Left cardiac atrium (tissue), 4 donors: ENCODE results near the gene RNF144A. TPM values are rescaled to one million over a fixed set of nuclear protein-coding genes. Genes with fewer than 3 reads are reported as not detected.
"Not testable (repeated sequence)": the region's sequence is repeated elsewhere in the genome, so short reads cannot be mapped to it uniquely, and the experiment has no call there.

Source experiments
- ATAC-seq, 2 donors: fragments of 200-7000 bp; cut with Tn5 transposase; one replicate each; pipeline ENCODE4 v1.9.1; 2020; ENCODE audit warnings: mild to moderate bottlenecking in 2 of 2, moderate library complexity in 2 of 2
- DNase-seq: peaks from one replicate; pipeline ENCODE4 v3.0.0-alpha.2; 2020
- intact Hi-C, 2 donors: fragments of 100-400 bp; cut with DNase I; formaldehyde crosslinking; loops; one replicate each; pipeline versions ENCODE4 v1.14.1 to v1.15.1; 2022 to 2023
- total RNA-seq, 2 donors: library from RNA; stranded (reverse); fragmentation: NEBNext Ultra II Directional; extraction: Animal tissue kit (Norgen Biotek cat#: 25700); gene quantifications; one replicate each; pipeline ENCODE4 v1.2.1, GENCODE V29; 2021
- donor health status: DM: no; HTN: yes; CAD: no.
- donor health status: DM: no; HTN: yes; CAD: no; lungs with severe emphysema.
- donor health status: DM: yes; HTN: yes; CAD: no.
- donor health status: Dilated cardiomyopathy.

The RNF144A gene
- total RNA-seq, 2 donors from 2014 or later = 4.4 to 10.4 TPM

GRCh38 chr2:6924101-6924923, 7.1 kb downstream of the RNF144A start:
- DNase-seq (no peak), ATAC-seq (no peak)
- intact Hi-C loops = loop anchor here in 1 of 2 donors (5.0 kb wide), 1 partner anchor 88 kb away; no protein-coding TSS in a partner anchor

GRCh38 chr2:6924924-6925409, 7.8 kb downstream of the RNF144A start:
- intact Hi-C loops = loop anchor here in 1 of 2 donors (5.0 kb wide), 1 partner anchor 87 kb away; no protein-coding TSS in a partner anchor
- ATAC-seq = no peak
- no peak for DNase-seq

- DNase-seq (no peak), ATAC-seq (no peak)
- intact Hi-C loops = no loop called here
Observed at GRCh38 chr2:6926071-6926732, 9.0 kb downstream of the RNF144A start.

- DNase-seq (no peak), ATAC-seq (peak; percentile 81 to 84)
- intact Hi-C loops = no loop called here
Observed at GRCh38 chr2:6927186-6927585, 10.0 kb downstream of the RNF144A start.

GRCh38 chr2:6927753-6928152, 10.5 kb downstream of the RNF144A start:
- DNase-seq (no peak), ATAC-seq (no peak)
- intact Hi-C loops = no loop called here

GRCh38 chr2:6928452-6928851, 11.2 kb downstream of the RNF144A start:
- DNase-seq = no peak
- ATAC-seq = no peak
- intact Hi-C loops = no loop called here

- DNase-seq (no peak), ATAC-seq (no peak)
- intact Hi-C loops = no loop called here
Observed at GRCh38 chr2:6929196-6929819, 12.1 kb downstream of the RNF144A start.

- ATAC-seq (no peak), DNase-seq (no peak)
- intact Hi-C loops = no loop called here
Observed at GRCh38 chr2:6930923-6931647, 13.9 kb downstream of the RNF144A start.

- no peak for ATAC-seq
- intact Hi-C loops = no loop called here
- no peak for DNase-seq
Observed at GRCh38 chr2:6931753-6932152, 14.5 kb downstream of the RNF144A start.

- intact Hi-C loops = no loop called here
- DNase-seq (no peak), ATAC-seq (no peak)
Observed at GRCh38 chr2:6932206-6932605, 15.0 kb downstream of the RNF144A start.

GRCh38 chr2:6932828-6933227, 15.6 kb downstream of the RNF144A start:
- DNase-seq (no peak), ATAC-seq (no peak)
- intact Hi-C loops = no loop called here

- intact Hi-C loops = no loop called here
- DNase-seq (no peak), ATAC-seq (no peak)
Observed at GRCh38 chr2:6933911-6934310, 16.7 kb downstream of the RNF144A start.

- ATAC-seq (no peak), DNase-seq (no peak)
- intact Hi-C loops = no loop called here
Observed at GRCh38 chr2:6934345-6934744, 17.1 kb downstream of the RNF144A start.

GRCh38 chr2:6934758-6935651, 17.8 kb downstream of the RNF144A start:
- no peak for DNase-seq
- intact Hi-C loops = no loop called here
- no peak for ATAC-seq

- DNase-seq, intact Hi-C loops, ATAC-seq: not testable (repeated sequence)
Observed at GRCh38 chr2:6935652-6936020, 18.4 kb downstream of the RNF144A start.

GRCh38 chr2:6937157-6937556, 19.9 kb downstream of the RNF144A start:
- intact Hi-C loops = no loop called here
- DNase-seq (no peak), ATAC-seq (no peak)

- no peak for ATAC-seq
- intact Hi-C loops = no loop called here
- no peak for DNase-seq
Observed at GRCh38 chr2:6937582-6937981, 20.4 kb downstream of the RNF144A start.

GRCh38 chr2:6939071-6939470, 21.9 kb downstream of the RNF144A start:
- ATAC-seq (no peak), DNase-seq (no peak)
- intact Hi-C loops = no loop called here
